ENCODE measurements around the gene PTX3.

The PTX3 gene

DNA sequence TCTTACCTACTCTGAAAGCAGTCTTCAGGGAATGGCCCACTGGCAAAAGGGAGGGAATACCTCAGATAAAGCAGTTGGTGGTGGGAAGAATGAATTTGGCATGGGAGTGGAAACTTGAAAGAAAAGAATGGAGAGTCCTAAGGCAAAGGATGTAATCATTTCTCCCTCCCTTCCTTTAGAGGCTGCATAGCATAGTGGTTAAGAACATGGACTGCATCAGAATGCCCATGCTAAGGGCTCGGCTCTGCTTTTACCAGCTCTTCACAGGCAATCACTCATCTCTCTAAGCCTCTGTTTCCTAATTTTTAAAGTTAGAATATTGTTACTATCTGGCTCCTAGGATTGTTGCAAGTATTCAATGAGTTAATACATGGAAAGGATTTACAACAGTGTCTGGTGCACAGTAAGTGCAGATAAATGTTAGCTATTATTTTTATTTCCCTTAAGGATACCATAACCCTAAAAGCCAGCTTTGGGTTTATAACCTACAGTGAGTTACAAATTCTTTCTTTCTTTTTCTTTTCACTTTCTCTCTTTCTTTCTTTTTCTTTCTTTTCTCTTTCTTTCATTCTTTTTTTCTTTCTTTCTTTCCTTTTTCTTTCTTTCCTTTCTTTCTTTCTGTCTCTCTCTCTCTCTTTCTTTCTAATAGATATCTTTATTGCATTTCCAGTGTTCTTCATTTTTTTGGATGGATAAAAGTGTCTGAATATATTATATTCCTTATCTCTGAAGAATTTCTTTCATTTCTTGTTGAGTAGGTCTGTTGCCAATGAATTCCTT is 43.0 kb downstream of the PTX3 start:
- no peak for DNase-seq

DNA sequence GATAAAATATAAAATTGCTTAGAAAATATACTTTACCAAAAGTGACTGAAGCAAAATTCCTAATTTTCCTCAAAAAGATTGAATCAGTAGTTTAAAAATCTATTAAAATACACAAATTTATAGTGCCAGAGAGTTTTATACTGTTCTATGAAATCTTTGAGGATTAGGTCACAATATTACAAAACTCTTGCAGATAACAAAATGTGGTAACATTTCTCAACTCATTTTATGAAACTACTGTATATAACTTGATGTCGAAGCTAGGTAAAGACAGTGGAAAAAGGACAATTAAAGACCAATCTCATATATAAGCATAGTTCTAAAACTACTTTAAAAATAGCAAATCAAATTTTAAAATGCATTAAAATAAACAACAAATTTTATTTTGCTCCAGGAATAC is 50.7 kb downstream of the PTX3 start:
- no peak for DNase-seq

DNA sequence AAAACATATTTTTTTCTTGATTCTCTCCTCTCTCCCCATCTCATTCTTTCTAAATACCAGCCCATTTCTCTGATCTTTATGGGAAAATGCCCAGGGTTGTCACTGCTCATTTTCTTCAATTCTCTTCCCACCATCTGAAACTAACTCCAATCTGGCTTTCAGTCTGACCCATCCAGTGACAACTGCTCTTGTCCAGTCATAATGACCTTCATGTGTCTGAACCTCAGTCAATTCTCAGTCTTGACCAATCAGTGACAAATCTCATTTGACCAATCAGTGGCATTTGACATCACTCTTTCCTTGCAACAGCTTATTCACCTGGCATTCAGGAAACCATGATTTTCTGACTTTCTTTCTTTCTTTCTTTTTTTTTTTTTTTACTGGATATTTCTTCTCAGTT is 51.5 kb downstream of the PTX3 start:
- DNase-seq = no peak

DNA sequence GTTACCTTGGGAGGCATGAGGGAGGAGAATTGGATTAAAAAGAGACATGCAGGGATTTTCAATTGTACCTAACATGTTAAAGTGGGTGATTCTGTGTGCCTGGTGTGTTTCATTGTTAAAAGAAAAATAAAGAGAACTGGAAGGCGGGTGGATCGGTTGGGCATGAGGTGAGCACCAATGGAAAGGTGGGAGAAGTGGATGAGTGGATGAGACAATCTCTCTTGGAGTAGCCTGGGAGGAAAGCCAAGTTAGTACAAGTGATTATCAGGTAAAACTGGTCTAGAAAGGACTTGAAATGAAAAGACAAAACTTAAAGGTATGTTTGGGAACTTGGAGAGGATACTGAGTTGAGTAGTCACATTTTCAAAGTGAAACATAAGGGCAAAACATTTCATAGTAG is 54.5 kb downstream of the PTX3 start:
- DNase-seq = no peak
